SK-N-SH (cell line): ENCODE measurements around the gene SIDT2. TPM values are rescaled to one million over a fixed set of nuclear protein-coding genes. Genes with fewer than 3 reads are reported as not detected.

Experiments used
- polyA plus RNA-seq, 3 experiments: library from polyadenylated mRNA; depleted of rRNA; stranded (reverse); fragments of >200 nt; gene quantifications; 2 replicates each; pipeline ENCODE4 v1.2.3, GENCODE V29; 2012

The SIDT2 gene
- polyA plus RNA-seq, 1 of the 3 experiments (the other 2 are of a cell fraction) = 17.5 TPM

Other genes with a start within 250 kb of the SIDT2 start
- 4.5 and 5.1 TPM in 2 replicates for gene SIK3, start 80.3 kb upstream of the SIDT2 start, polyA plus RNA-seq (2012; rRNA removed)
- gene PAFAH1B2, start 34.5 kb upstream of the SIDT2 start, polyA plus RNA-seq (2012; rRNA removed) = 19.6 and 27.3 TPM in 2 replicates
- gene TAGLN, start 20.6 kb downstream of the SIDT2 start, polyA plus RNA-seq (2012; rRNA removed) = 519 and 811 TPM in 2 replicates
- 49.7 and 52.1 TPM in 2 replicates for gene PCSK7, start 53.3 kb downstream of the SIDT2 start, polyA plus RNA-seq (2012; rRNA removed)
- gene RNF214, start 53.9 kb downstream of the SIDT2 start, polyA plus RNA-seq (2012; rRNA removed) = 11.9 and 15.4 TPM in 2 replicates
- 5.7 and 6.3 TPM in 2 replicates for gene BACE1-AS, start 112.6 kb downstream of the SIDT2 start, polyA plus RNA-seq (2012; rRNA removed)
- gene BACE1, start 137.5 kb downstream of the SIDT2 start, polyA plus RNA-seq (2012; rRNA removed) = 36.4 and 37.8 TPM in 2 replicates
- gene CEP164, start 149.1 kb downstream of the SIDT2 start, polyA plus RNA-seq (2012; rRNA removed) = 27.7 and 30.6 TPM in 2 replicates